Cardiac fibroblast (primary cell): Measurements from ENCODE around the gene ZP1.

Experiments
- DNase-seq, 2 donors: peaks; one replicate each; pipeline versions ENCODE4 v3.0.0 to v3.0.0-alpha.2; 2010; ENCODE audit warnings: low read depth in 2 of 2
- H3K4me3 ChIP-seq, 2 donors: replicated peaks in 1 of 2; 1 replicate in 1 of 2; 2 replicates in 1 of 2; pipeline ENCODE4 v1.5.1; 2011; ENCODE audit warnings: low read depth in 2 of 2, low read length in 2 of 2, mild to moderate bottlenecking in 2 of 2, moderate library complexity in 1 of 2
- CTCF ChIP-seq: IDR thresholded peaks from one replicate; pipeline ENCODE4 v1.5.1; 2011; ENCODE audit warnings: low read depth, mild to moderate bottlenecking, low read length, inconsistent platforms

ZP1 gene

GRCh38 chr11:60851327-60852104 lies 15.8 kb upstream of the ZP1 start:
- TF ChIP-seq CTCF: no peak
- H3K4me3 ChIP-seq: no peak overlapping the region

GRCh38 chr11:60852117-60852981 lies 15.0 kb upstream of the ZP1 start:
- H3K4me3 ChIP-seq: no peak overlapping the region
- DNase-seq: no peak
- TF ChIP-seq CTCF: no peak

More at GRCh38 chr11:60851327-60852104, 15.8 kb upstream of the ZP1 start:
- DNase-seq: no peak

GRCh38 chr11:60852982-60853950 lies 14.1 kb upstream of the ZP1 start:
- no peak overlapping the region for H3K4me3 ChIP-seq
- TF ChIP-seq CTCF: no peak
- no peak for DNase-seq

- no peak for DNase-seq
- TF ChIP-seq CTCF: no peak
- no peak overlapping the region for H3K4me3 ChIP-seq
These were observed 13.0 kb upstream of the ZP1 start for GRCh38 chr11:60854140-60854846.

- TF ChIP-seq CTCF: no peak
- DNase-seq: no peak
- no peak overlapping the region for H3K4me3 ChIP-seq
These were observed 12.3 kb upstream of the ZP1 start for GRCh38 chr11:60854847-60855725.
